Measurements from ENCODE around the gene NARS2.
"Not testable (repeated sequence)": the region's sequence is repeated elsewhere in the genome, so short reads cannot be mapped to it uniquely, and the experiment has no call there.

Gene NARS2

DNA sequence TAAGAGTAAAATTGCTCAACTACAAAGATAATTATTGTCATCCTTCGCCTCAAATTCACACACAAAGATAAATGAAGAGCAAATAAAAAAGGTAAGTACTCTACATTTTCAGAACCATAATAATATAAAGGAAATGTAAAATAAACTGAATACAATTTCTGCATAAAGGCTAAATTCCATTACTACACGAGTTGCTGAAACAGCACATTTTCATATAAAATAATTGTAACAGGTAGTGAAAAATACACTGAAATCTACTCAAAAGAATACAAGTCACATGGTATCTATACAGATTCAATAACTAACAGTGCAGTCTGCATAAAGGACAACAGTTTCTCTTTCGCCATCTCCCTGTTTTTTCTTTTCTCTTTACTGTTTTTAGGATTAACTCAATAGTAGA lies 102.3 kb downstream of the NARS2 start:
- no peak for DNase-seq

GRCh38 chr11:78470861-78471442 lies 103.7 kb downstream of the NARS2 start:
- no peak for DNase-seq

- DNase-seq: no peak
These were observed 104.8 kb downstream of the NARS2 start for GRCh38 chr11:78469896-78470295.

DNA sequence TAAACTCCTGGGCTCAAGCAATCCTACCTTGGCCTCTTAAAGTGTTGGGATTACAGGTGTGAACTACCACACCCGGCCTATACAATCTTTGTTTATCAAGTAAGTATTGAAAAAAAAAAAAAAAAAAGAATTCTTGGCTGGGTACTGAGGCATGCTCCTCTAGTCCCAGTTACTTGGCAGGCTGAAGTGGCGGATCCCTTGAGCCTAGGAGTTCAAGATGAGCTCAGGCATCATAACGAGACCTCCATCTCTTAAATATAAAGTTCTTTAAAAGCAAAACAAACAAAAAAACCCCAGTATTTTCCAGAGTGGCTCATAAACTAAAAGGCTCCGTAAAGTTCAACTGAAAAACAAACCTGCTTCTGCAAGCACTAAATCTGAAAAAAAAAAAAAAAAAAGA lies 106.7 kb downstream of the NARS2 start:
- DNase-seq: no peak

- DNase-seq: no peak
These were observed 107.3 kb downstream of the NARS2 start for GRCh38 chr11:78467370-78467769.

GRCh38 chr11:78465169-78465942 lies 109.3 kb downstream of the NARS2 start:
- no peak for DNase-seq

- not testable (repeated sequence) for DNase-seq
These were observed 109.9 kb downstream of the NARS2 start for GRCh38 chr11:78464787-78465168.

- DNase-seq: no peak
These were observed 114.2 kb downstream of the NARS2 start for GRCh38 chr11:78460471-78460870.

DNA sequence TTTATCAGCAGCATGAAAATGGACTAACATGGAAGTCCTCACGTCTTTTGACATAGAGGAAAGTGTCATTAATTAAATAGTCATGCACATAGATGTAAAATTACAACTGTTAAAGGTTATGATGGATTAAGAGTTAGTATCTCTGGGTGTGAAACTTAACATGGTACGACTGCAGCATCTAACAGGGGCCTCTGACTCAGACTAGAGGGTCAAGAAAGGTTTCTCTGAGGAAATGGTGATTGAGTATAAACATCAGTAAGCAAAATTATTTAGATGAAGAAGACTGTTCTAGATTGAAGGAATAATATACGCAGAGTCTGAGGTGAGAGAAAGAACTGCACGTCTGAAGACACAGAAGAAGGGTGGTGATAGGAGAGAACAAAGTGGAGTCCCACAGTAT lies 114.9 kb downstream of the NARS2 start:
- DNase-seq: no peak

DNA sequence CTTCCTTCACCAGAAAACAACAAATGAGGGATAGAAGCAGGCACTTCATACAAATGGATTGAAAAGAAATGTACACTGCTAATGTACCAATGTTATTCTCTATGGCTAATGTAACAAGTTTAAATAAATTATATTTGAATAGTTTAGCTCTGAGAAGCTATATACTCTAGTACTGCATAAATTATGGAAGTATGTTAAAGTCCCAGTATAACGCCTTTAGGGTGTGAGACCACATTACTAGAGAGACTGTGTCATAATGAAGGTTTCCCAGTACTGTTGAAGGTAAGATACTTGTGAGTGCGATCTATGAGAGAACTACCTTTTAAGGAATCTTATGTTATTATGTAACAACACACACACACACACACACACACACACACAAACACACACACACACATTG lies 117.2 kb downstream of the NARS2 start:
- DNase-seq: no peak

GRCh38 chr11:78453140-78453935 lies 121.3 kb downstream of the NARS2 start:
- no peak for DNase-seq

- DNase-seq: no peak
These were observed 123.1 kb downstream of the NARS2 start for GRCh38 chr11:78451371-78452150.

GRCh38 chr11:78450866-78451265 lies 123.8 kb downstream of the NARS2 start:
- DNase-seq: no peak

DNA sequence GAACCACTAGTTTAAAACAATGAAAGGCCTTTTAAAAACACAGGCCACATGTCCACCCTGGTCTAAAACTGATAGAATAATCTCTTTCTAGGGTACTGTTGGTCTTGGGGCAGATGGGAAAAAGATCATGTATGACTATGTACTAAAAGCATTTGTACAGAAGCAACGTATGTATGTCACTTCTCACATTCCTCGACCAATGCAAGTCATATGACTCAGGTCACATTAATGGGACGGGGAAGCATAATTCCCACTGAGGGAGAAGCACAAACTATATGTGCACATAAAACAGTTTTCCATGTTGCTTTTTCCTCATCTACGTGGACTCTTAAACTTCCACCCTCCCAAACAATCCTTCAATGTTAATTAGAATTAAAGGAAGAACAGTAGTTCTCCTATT lies 124.8 kb downstream of the NARS2 start:
- no peak for DNase-seq

- DNase-seq: no peak
These were observed 128.5 kb downstream of the NARS2 start for GRCh38 chr11:78446210-78446609.

DNA sequence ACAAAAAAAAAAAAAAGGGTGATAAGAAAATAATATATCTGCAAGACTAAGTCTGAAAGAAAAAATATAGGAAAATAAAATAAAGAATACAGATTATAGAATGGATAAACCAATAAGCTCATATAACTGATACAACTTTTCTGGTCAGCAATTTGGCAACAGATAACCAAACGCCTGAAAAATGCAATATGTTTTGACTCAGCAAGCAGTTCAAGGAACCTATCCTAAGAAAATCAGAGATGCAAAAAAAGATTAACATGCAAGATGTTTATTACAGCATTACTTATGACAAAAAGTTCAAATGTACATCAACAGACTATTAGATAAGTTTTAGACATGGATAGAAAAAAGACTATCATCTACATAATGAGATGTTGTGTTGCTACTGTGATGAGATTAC lies 129.9 kb downstream of the NARS2 start:
- no peak for DNase-seq

- no peak for DNase-seq
These were observed 132.7 kb downstream of the NARS2 start for GRCh38 chr11:78441956-78442355.

- DNase-seq: no peak
These were observed 136.2 kb downstream of the NARS2 start for GRCh38 chr11:78438298-78438975.

GRCh38 chr11:78432956-78433355 lies 141.7 kb downstream of the NARS2 start:
- no peak for DNase-seq

- no peak for DNase-seq
These were observed 142.6 kb downstream of the NARS2 start for GRCh38 chr11:78432058-78432515.

- no peak for DNase-seq
These were observed 145.0 kb downstream of the NARS2 start for GRCh38 chr11:78429660-78430059.

GRCh38 chr11:78429209-78429608 lies 145.5 kb downstream of the NARS2 start:
- DNase-seq: no peak

- no peak for DNase-seq
These were observed 145.9 kb downstream of the NARS2 start for GRCh38 chr11:78428773-78429172.

All from NCI-H1417 treated with DMSO at 0.1 percent for 48 hours (cell line).